HepG2 (cell line): ENCODE results near the gene ATRAID. TPM values are rescaled to one million over a fixed set of nuclear protein-coding genes. Genes with fewer than 3 reads are reported as not detected.

Experiments
- ATAC-seq: fragments of 200-7000 bp; cut with Tn5 transposase; 3 replicates; pipeline ENCODE4 v1.9.1; 2020; ENCODE audit warnings: mild to moderate bottlenecking, moderate library complexity
- BruUV-seq: library from RNA; stranded (reverse); fragments of 400-500 nt; replicated peaks from 2 replicates; lab custom pipeline; 2021; lab: Mats Ljungman, UMichigan
- CTCF ChIA-PET: fragments of 300-600 bp; formaldehyde crosslinking; extraction: SDS; loops from one replicate; lab custom pipeline; 2021; ENCODE audit warnings: low total read pairs, inconsistent platforms, low intra/inter-chr PET ratio; lab: Yijun Ruan, JAX
- POLR2A ChIA-PET: fragments of 350-600 bp; sonication (Branson Sonifier 250); formaldehyde crosslinking; loops from one replicate; lab custom pipeline; 2020; ENCODE audit warnings: antibody characterized with exemption, inconsistent platforms; lab: Yijun Ruan, JAX
- DNase-seq: peaks from one replicate; pipeline ENCODE4 v3.0.0-alpha.2; 2015; ENCODE audit warnings: low spot score
- FAIRE-seq: peaks from 3 replicates; lab custom pipeline; 2011; peaks lifted over from hg19 to GRCh38; lab: Jason Lieb, UNC
- H2AFZ ChIP-seq: one replicate; pipeline ENCODE4 v1.6.1; 2011; ENCODE audit warnings: low read length, inconsistent platforms
- H3K27ac ChIP-seq: fragments of 300-600 bp; 3 replicates; pipeline ENCODE4 v1.8.0; 2011; ENCODE audit warnings: mixed run types, mild to moderate bottlenecking, mixed read lengths, low read length, inconsistent platforms; ENCODE audit not compliant: insufficient read depth; ENCODE audit errors: extremely low read length
- H3K27me3 ChIP-seq, 2 experiments: fragments of 200-600 bp in 1 of 2; 2 replicates in 1 of 2; 3 replicates in 1 of 2; pipeline versions ENCODE4 v1.6.0 to v1.8.0; 2011; ENCODE audit warnings: low read length in 2 of 2, mild to moderate bottlenecking in 2 of 2, moderate library complexity in 2 of 2, inconsistent platforms in 1 of 2; ENCODE audit not compliant: insufficient read depth in 2 of 2, control insufficient read depth in 1 of 2
- H3K36me3 ChIP-seq, 2 experiments: fragments of 200-600 bp in 1 of 2; replicated peaks in 1 of 2; 2 replicates in 1 of 2; 3 replicates in 1 of 2; pipeline versions ENCODE4 v1.5.1 to v1.8.0; 2011; ENCODE audit warnings: low read length in 2 of 2, inconsistent platforms in 1 of 2; ENCODE audit not compliant: insufficient read depth in 2 of 2, control insufficient read depth in 1 of 2
- H3K4me1 ChIP-seq: 2 replicates; pipeline ENCODE4 v1.5.1; 2012; ENCODE audit warnings: low read length, inconsistent platforms; ENCODE audit not compliant: insufficient read depth
- H3K4me2 ChIP-seq: 2 replicates; pipeline ENCODE4 v1.6.0; 2011; ENCODE audit warnings: low read depth, low read length, inconsistent platforms
- H3K4me3 ChIP-seq, 3 experiments: fragments of 200-600 bp in 1 of 3; sonication (generic), shearing (Covaris generic) in 1 of 3; replicated peaks in 1 of 3; 2 replicates each; pipeline ENCODE4 v1.5.1; 2011 to 2016; ENCODE audit warnings: low read length in 3 of 3, inconsistent platforms in 2 of 3, low read depth in 2 of 3, mild to moderate bottlenecking in 2 of 3, control low read depth in 1 of 3, mixed read lengths in 1 of 3; ENCODE audit not compliant: insufficient read depth in 1 of 3
- H3K79me2 ChIP-seq: one replicate; pipeline ENCODE4 v1.6.1; 2011; ENCODE audit warnings: low read length, inconsistent platforms; ENCODE audit not compliant: insufficient read depth
- H3K9ac ChIP-seq: 2 replicates; pipeline ENCODE4 v1.6.0; 2011; ENCODE audit warnings: mild to moderate bottlenecking, low read depth, low read length, inconsistent platforms; ENCODE audit not compliant: insufficient read depth
- H3K9me3 ChIP-seq: 2 replicates; pipeline ENCODE4 v1.5.1; 2012; ENCODE audit warnings: mild to moderate bottlenecking, low read length
- H4K20me1 ChIP-seq: 2 replicates; pipeline ENCODE4 v1.6.0; 2011; ENCODE audit warnings: inconsistent platforms, mild to moderate bottlenecking, low read length, moderate library complexity; ENCODE audit not compliant: insufficient read depth
- CHCHD3 ChIP-seq: sonication (generic); formaldehyde crosslinking; IDR thresholded peaks from 2 replicates; pipeline ENCODE4 v1.8.0; 2022; ENCODE audit warnings: mild to moderate bottlenecking, missing genetic modification reagents, moderate library complexity
- RBM22 ChIP-seq: fragments of 200-400 bp; formaldehyde crosslinking; optimal IDR thresholded peaks from 2 replicates; pipeline ENCODE3; 2017; ENCODE audit warnings: mild to moderate bottlenecking, low read length, moderate library complexity
- WGBS: methylation state at CpG from one replicate; pipeline ENCODE4 v1.1.6; 2017; ENCODE audit warnings: low lambda C conversion rate; 5-methylcytosine and 5-hydroxymethylcytosine counted together
- in situ Hi-C: cut with HindIII; loops from 2 replicates; pipeline ENCODE4 v1.10.0; 2017; ENCODE audit warnings: low pct_unique_long_range_greater_than_20kb; ENCODE audit not compliant: extremely low pct_ligation_motif_present
- intact Hi-C: fragments of 100-400 bp; cut with micrococcal nuclease; formaldehyde crosslinking; loops from one replicate; pipeline ENCODE4 v1.10.0; 2022; ENCODE audit not compliant: unreplicated experiment
- polyA plus RNA-seq, 8 experiments: library from polyadenylated mRNA; depleted of rRNA in 3 of 8; stranded (reverse) in 7 of 8; unstranded in 1 of 8; fragments of >200 nt; fragmentation: Illumina TruSeq in 4 of 8; extraction: Trizol in 4 of 8; gene quantifications; 2 replicates each; pipeline versions ENCODE4 v1.2.1 to v1.2.3, GENCODE V29; 2011 to 2016; ENCODE audit warnings: low read depth in 4 of 8, missing spikeins in 1 of 8, mixed read lengths in 1 of 8; ENCODE audit not compliant: insufficient read depth in 1 of 8
- total RNA-seq, 5 experiments: library from RNA; depleted of rRNA; stranded (reverse); fragments of >200 nt; fragmentation: Illumina TruSeq; extraction: Trizol; gene quantifications; 2 replicates each; pipeline ENCODE4 v1.2.3, GENCODE V29; 2016; ENCODE audit warnings: low read depth in 1 of 5
- TF ChIP-seq, protein P1 (sequence below): sonication (generic); formaldehyde crosslinking; IDR thresholded peaks from 2 replicates; pipeline ENCODE4 v1.4.0; 2020; ENCODE audit warnings: mild to moderate bottlenecking, missing genetic modification reagents
- TF ChIP-seq, protein P2 (sequence below): IDR thresholded peaks from 2 replicates; pipeline ENCODE4 v1.6.1; 2012; ENCODE audit warnings: inconsistent platforms

Gene ATRAID
- total and polyA plus RNA-seq, 2 of the 13 experiments (the other 11 are each of a cell fraction or from before 2014, with no cell fraction given), result 207 to 382 TPM

DNA sequence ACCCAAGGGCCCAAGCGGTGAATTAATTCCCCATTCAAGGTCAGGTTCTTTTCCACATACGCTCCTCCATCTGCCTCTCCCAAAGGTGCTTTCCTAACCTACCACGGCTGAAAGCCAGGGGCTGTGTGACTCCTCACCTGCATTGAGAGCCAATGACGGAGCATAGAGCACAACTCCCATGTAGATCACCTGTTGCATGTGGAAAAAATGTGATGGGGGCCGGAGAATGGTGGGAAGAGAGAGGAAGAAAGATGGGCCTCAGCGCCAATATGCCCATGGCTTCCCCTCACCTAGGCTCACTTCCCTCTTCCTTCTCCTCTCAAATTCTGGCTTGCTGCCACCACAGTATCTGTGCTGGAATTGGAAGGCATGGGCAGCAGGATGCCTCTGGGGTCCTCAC, 5.5 kb upstream of the ATRAID start:
- no peak for FAIRE-seq
- Histone ChIP-seq H3K4me2 (no peak overlapping the region), H3K4me3 (no peak overlapping the region), H2AFZ (no peak overlapping the region), H3K79me2 (peaks cover 29% of the 10 kb centered on the region), H3K27ac (no peak overlapping the region), H3K9me3 (no peaks in the 10 kb centered on the region), H4K20me1 (no peaks in the 10 kb centered on the region), H3K9ac (no peak overlapping the region), H3K4me1 (peaks cover 50% of the 10 kb centered on the region)
- no peak for ATAC-seq
- in situ Hi-C loops (no loop called here), intact Hi-C loops (no loop called here)
- WGBS, result 98% methylated on average over 6 of the region's 6 CpGs
- DNase-seq, result no peak
- ChIA-PET CTCF (no interaction called here), POLR2A (no interaction called here)
- no TSS peak for BruUV-seq
- no peak for TF ChIP-seq CHCHD3
- peak; percentile 20 for TF ChIP-seq RBM22
- TF ChIP-seq, all 625 proteins: peak for 1
- H3K36me3 ChIP-seq, result peaks cover 57 to 83% of the 10 kb centered on the region in 2 experiments
- no peaks in the 10 kb centered on the region; a peak in 1 of 5 replicates for H3K27me3 ChIP-seq

DNA sequence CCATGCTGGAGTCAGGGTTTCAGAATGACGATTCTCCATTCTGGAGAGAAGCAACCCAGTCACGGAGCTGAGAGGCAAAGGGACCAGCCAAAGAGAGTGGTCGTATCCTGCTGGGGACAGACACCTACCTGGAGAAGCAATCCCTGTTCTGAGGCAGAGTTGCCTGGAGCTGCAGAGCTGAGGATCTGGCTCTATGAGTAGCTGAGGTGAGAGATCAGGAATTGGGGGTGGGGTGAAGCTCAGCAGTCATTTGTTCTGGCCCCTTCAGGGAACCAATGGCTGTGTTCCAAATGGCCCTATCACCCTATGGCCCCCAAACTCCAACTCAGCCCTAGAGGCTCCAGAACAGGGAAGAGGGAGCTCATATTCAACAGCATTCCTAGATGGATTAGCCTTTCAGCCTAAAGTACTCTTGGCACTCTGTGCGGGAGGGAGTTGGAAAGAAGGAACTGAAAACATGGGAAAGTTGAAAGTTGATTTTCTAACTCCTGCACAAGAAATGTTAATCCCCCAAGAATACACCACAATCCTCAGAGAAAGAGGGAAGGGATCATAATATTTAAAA, 3.3 kb upstream of the ATRAID start:
- DNase-seq, result no peak
- TF ChIP-seq, protein P1, sequence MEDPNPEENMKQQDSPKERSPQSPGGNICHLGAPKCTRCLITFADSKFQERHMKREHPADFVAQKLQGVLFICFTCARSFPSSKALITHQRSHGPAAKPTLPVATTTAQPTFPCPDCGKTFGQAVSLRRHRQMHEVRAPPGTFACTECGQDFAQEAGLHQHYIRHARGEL (CRISPR knock-in tag), result no peak
- TF ChIP-seq, protein P2, sequence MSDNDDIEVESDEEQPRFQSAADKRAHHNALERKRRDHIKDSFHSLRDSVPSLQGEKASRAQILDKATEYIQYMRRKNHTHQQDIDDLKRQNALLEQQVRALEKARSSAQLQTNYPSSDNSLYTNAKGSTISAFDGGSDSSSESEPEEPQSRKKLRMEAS, result peak; percentile 15; the same call in 1 of the 2 replicates
- TF ChIP-seq, all 625 proteins: peak for 1
- Histone ChIP-seq H3K9me3 (no peaks in the 10 kb centered on the region), H3K4me2 (peak overlapping the region; percentile 93), H3K79me2 (peaks cover 43% of the 10 kb centered on the region), H3K27ac (peak overlapping the region; percentile 13), H3K4me3 (no peak overlapping the region), H3K27me3 (no peaks in the 10 kb centered on the region; a peak in 1 of 5 replicates), H2AFZ (no peak overlapping the region), H3K9ac (peak overlapping the region; percentile 99; the same call in 1 of the 2 replicates), H4K20me1 (no peaks in the 10 kb centered on the region), H3K4me1 (peaks cover 57% of the 10 kb centered on the region), H3K36me3 (peaks cover 40 to 61% of the 10 kb centered on the region in 2 experiments)
- POLR2A ChIA-PET, result interaction anchor here (1.0 to 1.7 kb wide), 6 partner anchors 11 to 122 kb away, joined by 3 to 5 read pairs (median 4); partner anchors contain the start of genes KHK and PREB
- intact Hi-C loops (no loop called here), in situ Hi-C loops (no loop called here)
- CTCF ChIA-PET, result no interaction called here
- ATAC-seq (no peak), FAIRE-seq (no peak)
- BruUV-seq, result no TSS peak
- 97% methylated on average over 4 of the region's 4 CpGs for WGBS
